Kidney (tissue), 14 donors: ENCODE data around the gene RAC3. TPM values are rescaled to one million over a fixed set of nuclear protein-coding genes. Genes with fewer than 3 reads are reported as not detected.

Experiments
- DNase-seq, 5 donors: peaks; one replicate each; pipeline ENCODE4 v3.0.0-alpha.2; 2013 to 2020
- FAIRE-seq: peaks from 2 replicates; lab custom pipeline; 2012; peaks lifted over from hg19 to GRCh38; lab: Jason Lieb, UNC
- H3K27ac ChIP-seq, 2 donors: one replicate each; pipeline ENCODE4 v1.7.0; 2013; ENCODE audit warnings: low read depth in 2 of 2, low read length in 2 of 2, inconsistent platforms in 1 of 2
- H3K27me3 ChIP-seq: one replicate; pipeline ENCODE4 v1.7.1; 2013; ENCODE audit warnings: low read length, inconsistent platforms; ENCODE audit not compliant: control insufficient read depth, insufficient read depth
- H3K36me3 ChIP-seq, 3 donors: one replicate each; pipeline versions ENCODE4 v1.7.0 to v1.7.1; 2013; ENCODE audit warnings: low read length in 3 of 3, control low read depth in 1 of 3, inconsistent platforms in 1 of 3; ENCODE audit not compliant: insufficient read depth in 3 of 3, control insufficient read depth in 2 of 3
- H3K4me1 ChIP-seq, 3 donors: one replicate each; pipeline versions ENCODE4 v1.7.0 to v1.7.1; 2013; ENCODE audit warnings: low read length in 3 of 3, inconsistent platforms in 1 of 3, low read depth in 1 of 3; ENCODE audit not compliant: control insufficient read depth in 2 of 3, insufficient read depth in 2 of 3
- H3K4me3 ChIP-seq, 3 donors: one replicate each; pipeline versions ENCODE4 v1.7.0 to v1.8.1; 2013; ENCODE audit warnings: low read length in 3 of 3, control low read depth in 1 of 3, inconsistent platforms in 1 of 3
- H3K9ac ChIP-seq, 3 donors: one replicate each; pipeline versions ENCODE4 v1.7.0 to v1.7.1; 2013; ENCODE audit warnings: low read length in 3 of 3, control low read depth in 1 of 3, inconsistent platforms in 1 of 3
- H3K9me3 ChIP-seq, 3 donors: one replicate each; pipeline versions ENCODE4 v1.7.0 to v1.7.1; 2013; ENCODE audit warnings: low read length in 3 of 3, control low read depth in 1 of 3, inconsistent platforms in 1 of 3; ENCODE audit not compliant: control insufficient read depth in 2 of 3, insufficient read depth in 1 of 3
- intact Hi-C: fragments of 100-400 bp; cut with DNase I; formaldehyde crosslinking; loops from one replicate; pipeline ENCODE4 v1.11.1; 2022
- polyA plus RNA-seq: library from polyadenylated mRNA; stranded (reverse); fragments of 350-450 nt; fragmentation: Illumina TruSeq; extraction: RNeasy Lipid Tissue Mini Kit (QIAGEN cat#74804); gene quantifications from one replicate; pipeline ENCODE4 v1.2.3, GENCODE V29; 2014; ENCODE audit warnings: low read depth, low replicate concordance; ENCODE audit not compliant: insufficient read depth
- total RNA-seq: library from RNA; stranded (reverse); fragmentation: NEBNext Ultra II Directional; extraction: Animal tissue kit (Norgen Biotek cat#: 25700); gene quantifications from one replicate; pipeline ENCODE4 v1.2.1, GENCODE V29; 2021
- TF ChIP-seq, protein P1 (sequence below): IDR thresholded peaks from 3 replicates; pipeline ENCODE4 v1.5.1; 2012; ENCODE audit warnings: mild to moderate bottlenecking, moderate library complexity, borderline replicate concordance; ENCODE audit not compliant: insufficient read depth; ENCODE audit errors: extremely low read depth
- donor health status: control.
- donor health status: control.
- donor health status: control.
- donor health status: control.
- donor health status: control.
- donor health status: DM: yes; HTN: yes; CAD: no.
- donor health status: Normal renal cell carcinoma (clear cell type).

Gene RAC3
- total and polyA plus RNA-seq, 2 donors from 2014 or later, result 2.6 to 13.1 TPM

DNA sequence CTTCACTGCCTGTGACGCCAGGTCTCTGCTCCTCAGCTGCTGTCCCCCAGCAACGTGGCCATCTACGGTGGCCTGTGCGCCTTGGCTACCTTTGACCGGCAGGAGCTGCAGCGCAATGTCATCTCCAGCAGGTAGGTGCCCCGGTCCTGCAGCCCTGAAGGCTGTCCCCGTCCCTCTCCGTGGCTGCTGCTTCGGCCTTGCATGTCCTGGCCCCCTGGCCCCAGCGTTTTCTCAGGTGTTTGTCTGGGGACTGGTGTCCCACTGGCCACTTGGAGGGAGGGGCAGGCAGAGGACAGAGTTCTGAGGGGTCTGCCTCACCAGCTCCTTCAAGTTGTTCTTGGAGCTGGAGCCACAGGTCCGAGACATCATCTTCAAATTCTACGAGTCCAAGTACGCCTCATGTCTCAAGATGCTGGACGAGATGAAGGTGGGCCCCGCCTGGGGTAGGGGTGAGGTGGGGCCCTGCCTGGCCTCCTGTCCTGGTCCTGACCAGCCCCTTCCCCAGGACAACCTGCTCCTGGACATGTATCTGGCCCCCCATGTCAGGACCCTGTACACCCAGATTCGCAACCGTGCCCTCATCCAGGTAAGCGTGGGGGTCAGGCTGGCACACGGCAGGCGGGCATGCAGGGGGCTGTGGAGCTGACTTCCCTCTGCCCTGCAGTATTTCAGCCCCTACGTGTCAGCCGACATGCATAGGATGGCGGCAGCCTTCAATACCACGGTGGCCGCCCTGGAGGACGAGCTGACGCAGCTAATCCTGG lies 24.7 kb downstream of the RAC3 start:
- Histone ChIP-seq H3K27me3 (no peaks in the 10 kb centered on the region), H3K27ac (no peak overlapping the region), H3K9ac (no peak overlapping the region), H3K9me3 (no peaks in the 10 kb centered on the region), H3K36me3 (peaks cover 0 to 20% (median 4%) of the 10 kb centered on the region in 3 donors), H3K4me1 (peaks cover 0 to 23% (median 12%) of the 10 kb centered on the region in 3 donors), H3K4me3 (no peak overlapping the region)
- peak in 1 of 5 donors; percentile 76 for DNase-seq
- TF ChIP-seq, protein P1, sequence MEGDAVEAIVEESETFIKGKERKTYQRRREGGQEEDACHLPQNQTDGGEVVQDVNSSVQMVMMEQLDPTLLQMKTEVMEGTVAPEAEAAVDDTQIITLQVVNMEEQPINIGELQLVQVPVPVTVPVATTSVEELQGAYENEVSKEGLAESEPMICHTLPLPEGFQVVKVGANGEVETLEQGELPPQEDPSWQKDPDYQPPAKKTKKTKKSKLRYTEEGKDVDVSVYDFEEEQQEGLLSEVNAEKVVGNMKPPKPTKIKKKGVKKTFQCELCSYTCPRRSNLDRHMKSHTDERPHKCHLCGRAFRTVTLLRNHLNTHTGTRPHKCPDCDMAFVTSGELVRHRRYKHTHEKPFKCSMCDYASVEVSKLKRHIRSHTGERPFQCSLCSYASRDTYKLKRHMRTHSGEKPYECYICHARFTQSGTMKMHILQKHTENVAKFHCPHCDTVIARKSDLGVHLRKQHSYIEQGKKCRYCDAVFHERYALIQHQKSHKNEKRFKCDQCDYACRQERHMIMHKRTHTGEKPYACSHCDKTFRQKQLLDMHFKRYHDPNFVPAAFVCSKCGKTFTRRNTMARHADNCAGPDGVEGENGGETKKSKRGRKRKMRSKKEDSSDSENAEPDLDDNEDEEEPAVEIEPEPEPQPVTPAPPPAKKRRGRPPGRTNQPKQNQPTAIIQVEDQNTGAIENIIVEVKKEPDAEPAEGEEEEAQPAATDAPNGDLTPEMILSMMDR, result no peak
- no peak for FAIRE-seq
- intact Hi-C loops, result no loop called here

- Histone ChIP-seq H3K9ac (no peak overlapping the region), H3K27me3 (no peaks in the 10 kb centered on the region), H3K9me3 (no peaks in the 10 kb centered on the region), H3K36me3 (peaks cover 0 to 25% (median 5%) of the 10 kb centered on the region in 3 donors), H3K4me3 (no peak overlapping the region), H3K4me1 (peaks cover 0 to 23% (median 12%) of the 10 kb centered on the region in 3 donors), H3K27ac (peak overlapping the region; percentile 9 to 78)
- TF ChIP-seq, protein P1, result no peak
- DNase-seq, result peak in 1 of 5 donors; percentile 72
- FAIRE-seq, result no peak
- intact Hi-C loops, result no loop called here
Observed at GRCh38 chr17:82056729-82057621, 25.5 kb downstream of the RAC3 start.

DNA sequence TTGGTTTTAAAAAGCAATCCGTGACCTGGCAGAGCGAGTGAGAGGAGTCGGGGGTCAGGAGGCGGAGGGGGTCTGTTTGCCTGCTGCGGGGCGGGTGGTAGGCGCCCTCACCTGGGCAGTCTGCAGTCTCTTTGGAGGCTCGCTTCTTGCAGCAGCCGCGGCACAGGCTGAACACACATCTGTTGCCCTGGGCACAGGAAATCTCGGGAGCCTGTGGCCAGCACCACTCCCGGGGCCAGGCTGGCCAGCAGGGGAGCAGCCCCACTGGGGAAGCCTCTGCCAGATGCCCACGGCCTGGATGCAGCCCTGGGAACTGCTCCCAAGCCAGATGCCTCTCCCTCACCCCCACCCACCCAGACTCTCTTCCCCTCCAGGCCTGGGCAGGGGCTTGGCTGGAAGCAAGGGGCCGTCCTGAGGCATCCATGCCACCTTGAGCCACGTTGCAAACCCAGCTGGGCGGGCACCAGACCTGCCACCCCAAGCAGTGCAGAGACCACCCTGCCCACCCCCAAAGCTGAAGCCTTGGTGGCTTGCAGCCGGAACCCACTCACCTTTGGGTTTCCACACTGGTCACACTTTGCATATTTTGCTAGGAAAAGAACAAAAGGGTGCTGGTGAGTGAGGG lies 26.9 kb downstream of the RAC3 start:
- DNase-seq (peak in 1 of 5 donors; percentile 65), FAIRE-seq (no peak)
- Histone ChIP-seq H3K9ac (no peak overlapping the region), H3K36me3 (peaks cover 0 to 30% (median 5%) of the 10 kb centered on the region in 3 donors), H3K27me3 (no peaks in the 10 kb centered on the region), H3K27ac (no peak overlapping the region), H3K4me3 (no peak overlapping the region), H3K4me1 (peaks cover 0 to 13% (median 5%) of the 10 kb centered on the region in 3 donors), H3K9me3 (no peaks in the 10 kb centered on the region)
- TF ChIP-seq, protein P1, result no peak
- intact Hi-C loops, result no loop called here
